GM12865 (cell line): ENCODE data around the gene SMC3.

Source experiments
- DNase-seq: peaks from one replicate; pipeline ENCODE4 v3.0.0; 2010; ENCODE audit warnings: low read depth
- H3K4me3 ChIP-seq: 2 replicates; pipeline ENCODE4 v1.5.1; 2011; ENCODE audit warnings: mild to moderate bottlenecking, low read depth, low read length, control low read depth
- TF ChIP-seq, protein P1 (sequence below): IDR thresholded peaks from 2 replicates; pipeline ENCODE4 v1.5.1; 2011; ENCODE audit warnings: low read length, control low read depth, low read depth, inconsistent platforms; ENCODE audit not compliant: insufficient read depth; ENCODE audit errors: missing control alignments

Gene SMC3

DNA sequence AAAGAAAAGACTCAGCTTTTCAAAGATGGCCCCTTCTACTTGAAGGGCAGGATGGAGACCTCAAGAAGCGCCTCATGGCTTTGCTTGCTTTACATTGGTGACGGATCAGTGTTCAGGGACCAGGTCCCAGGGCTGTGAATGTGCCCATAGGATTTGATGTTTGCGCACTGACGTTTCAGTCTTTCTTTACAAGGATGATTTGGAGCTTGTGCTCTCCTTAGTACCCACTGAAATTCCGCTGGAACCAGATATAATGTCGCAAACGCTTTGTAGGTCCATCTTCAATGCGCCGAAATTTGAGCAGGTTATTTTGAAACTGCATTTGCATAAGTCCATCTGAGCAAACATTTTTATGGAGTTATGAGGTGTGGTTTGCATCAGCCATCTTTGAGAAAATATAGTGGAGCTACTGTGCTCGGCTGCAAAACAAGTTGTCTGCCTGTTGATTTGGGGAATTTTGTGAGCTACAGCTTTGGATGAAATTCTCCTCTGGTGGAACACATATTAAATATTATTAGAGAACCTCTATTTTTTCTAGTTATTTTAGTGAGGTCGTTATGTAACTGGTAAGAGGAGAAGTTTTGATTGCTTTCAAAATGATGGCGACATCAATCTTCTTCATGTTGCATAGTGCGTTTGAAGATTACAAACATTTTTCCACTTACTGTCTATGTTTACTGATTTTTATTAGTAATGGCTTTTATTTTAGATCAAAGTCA is 79.1 kb downstream of the SMC3 start:
- H3K4me3 ChIP-seq: no peak overlapping the region
- no peak for DNase-seq
- TF ChIP-seq, protein P1, sequence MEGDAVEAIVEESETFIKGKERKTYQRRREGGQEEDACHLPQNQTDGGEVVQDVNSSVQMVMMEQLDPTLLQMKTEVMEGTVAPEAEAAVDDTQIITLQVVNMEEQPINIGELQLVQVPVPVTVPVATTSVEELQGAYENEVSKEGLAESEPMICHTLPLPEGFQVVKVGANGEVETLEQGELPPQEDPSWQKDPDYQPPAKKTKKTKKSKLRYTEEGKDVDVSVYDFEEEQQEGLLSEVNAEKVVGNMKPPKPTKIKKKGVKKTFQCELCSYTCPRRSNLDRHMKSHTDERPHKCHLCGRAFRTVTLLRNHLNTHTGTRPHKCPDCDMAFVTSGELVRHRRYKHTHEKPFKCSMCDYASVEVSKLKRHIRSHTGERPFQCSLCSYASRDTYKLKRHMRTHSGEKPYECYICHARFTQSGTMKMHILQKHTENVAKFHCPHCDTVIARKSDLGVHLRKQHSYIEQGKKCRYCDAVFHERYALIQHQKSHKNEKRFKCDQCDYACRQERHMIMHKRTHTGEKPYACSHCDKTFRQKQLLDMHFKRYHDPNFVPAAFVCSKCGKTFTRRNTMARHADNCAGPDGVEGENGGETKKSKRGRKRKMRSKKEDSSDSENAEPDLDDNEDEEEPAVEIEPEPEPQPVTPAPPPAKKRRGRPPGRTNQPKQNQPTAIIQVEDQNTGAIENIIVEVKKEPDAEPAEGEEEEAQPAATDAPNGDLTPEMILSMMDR: no peak

DNA sequence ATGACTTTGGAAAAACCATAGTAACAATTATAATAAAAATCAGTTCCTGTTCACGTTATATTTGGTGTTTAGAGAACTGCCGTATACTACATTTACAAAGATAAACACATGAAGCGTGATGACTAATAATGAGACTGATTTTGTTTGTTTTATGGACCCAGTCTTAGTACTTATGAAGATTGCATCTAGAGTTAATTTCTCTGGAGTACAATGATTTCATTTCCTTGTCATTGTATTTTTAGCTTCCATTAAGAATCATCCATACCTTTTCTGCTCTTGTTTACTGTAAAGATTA is 79.6 kb downstream of the SMC3 start:
- H3K4me3 ChIP-seq: no peak overlapping the region
- TF ChIP-seq, protein P1: no peak
- DNase-seq: no peak

DNA sequence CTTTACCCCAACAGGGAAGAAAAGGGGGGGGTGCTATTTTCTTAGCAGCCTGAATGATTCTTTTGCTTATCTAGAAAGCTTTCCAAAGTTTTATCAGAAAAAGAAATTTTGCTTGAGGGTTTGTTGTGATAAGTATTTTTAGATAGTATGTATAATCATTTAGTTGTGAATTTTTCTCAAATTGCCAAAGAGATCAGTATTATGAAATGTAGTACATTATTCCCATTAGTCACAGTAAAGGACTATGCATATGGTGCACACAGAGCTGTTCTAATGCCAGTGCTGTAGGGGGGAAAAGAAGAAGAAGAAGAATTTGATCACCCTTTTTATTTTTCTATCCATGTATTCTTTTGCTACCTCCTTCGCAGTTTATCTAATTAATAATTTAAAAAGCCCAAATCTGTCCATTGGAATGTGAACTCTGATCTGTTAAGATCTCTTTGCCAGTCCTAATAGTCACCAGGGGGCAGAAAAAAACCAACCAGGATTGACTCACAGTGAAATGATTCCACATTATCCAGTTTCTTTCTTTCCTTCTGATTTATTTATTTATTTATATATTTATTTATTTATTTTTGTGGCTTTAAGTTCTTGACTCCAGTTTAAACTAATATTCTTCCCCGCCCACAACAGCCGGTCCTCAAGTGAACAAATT is 81.3 kb downstream of the SMC3 start:
- TF ChIP-seq, protein P1: no peak
- no peak overlapping the region for H3K4me3 ChIP-seq
- DNase-seq: no peak

DNA sequence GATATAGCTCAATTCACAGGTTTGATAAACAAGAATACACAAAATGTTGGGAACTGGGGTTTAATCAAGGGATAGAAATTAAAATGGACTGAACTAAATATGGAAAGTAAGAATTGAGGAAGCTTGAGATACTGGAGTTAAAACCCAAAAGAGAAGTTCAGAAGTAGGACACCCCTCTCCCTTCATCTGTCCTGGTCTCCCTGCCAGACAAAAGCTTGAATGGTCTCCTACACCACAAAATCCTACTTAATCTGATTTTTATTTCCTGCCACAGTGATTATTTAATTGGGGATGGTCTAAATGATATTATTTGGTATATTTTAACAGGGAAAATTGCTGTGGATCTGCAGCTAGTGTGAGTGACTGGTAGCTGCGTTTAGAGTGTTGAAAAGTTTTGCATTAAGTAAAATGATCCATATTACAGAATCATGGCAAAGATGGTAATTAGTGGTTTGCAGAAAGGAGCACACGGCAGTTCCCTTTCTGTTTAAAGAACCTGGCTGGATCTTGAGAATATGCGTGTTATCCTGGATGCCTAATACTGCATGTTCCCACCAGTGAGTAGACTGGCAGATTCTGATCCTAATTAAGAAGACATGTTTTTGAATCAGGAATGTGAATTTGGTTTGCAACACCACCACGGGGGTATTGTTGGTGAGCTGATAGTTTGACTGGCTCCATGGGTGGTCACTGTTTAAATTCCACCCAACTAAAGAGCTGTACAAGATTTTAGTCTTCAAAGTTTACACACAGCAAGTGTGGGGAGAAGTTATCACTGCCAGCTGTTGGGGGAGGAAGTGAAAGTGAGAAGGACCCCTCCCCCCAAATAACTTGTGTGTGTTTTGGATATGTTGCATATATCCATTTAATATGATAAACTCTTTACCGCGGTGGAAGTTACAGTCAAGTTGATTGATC is 82.1 kb downstream of the SMC3 start:
- no peak for DNase-seq
- TF ChIP-seq, protein P1: no peak
- H3K4me3 ChIP-seq: no peak overlapping the region

DNA sequence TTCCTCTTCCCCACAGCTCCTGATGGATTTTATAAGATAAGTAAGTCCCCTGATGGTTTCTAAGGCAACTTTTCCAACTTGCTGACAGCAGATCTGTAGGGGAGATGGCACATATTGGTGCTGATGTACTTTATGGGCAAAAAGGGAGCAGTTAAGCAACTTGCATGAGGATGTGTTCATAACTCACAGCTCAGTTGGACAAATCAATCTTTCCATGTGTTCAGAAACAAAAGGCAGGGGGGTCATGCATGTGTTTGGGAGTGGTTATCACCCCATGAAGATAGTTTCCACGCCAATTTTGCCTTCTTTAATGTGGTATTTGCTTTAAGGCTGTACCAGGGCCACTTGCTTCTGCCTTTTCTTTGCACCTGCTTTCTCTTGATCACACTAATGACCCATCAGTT is 82.8 kb downstream of the SMC3 start:
- H3K4me3 ChIP-seq: no peak overlapping the region
- no peak for DNase-seq
- TF ChIP-seq, protein P1: no peak

DNA sequence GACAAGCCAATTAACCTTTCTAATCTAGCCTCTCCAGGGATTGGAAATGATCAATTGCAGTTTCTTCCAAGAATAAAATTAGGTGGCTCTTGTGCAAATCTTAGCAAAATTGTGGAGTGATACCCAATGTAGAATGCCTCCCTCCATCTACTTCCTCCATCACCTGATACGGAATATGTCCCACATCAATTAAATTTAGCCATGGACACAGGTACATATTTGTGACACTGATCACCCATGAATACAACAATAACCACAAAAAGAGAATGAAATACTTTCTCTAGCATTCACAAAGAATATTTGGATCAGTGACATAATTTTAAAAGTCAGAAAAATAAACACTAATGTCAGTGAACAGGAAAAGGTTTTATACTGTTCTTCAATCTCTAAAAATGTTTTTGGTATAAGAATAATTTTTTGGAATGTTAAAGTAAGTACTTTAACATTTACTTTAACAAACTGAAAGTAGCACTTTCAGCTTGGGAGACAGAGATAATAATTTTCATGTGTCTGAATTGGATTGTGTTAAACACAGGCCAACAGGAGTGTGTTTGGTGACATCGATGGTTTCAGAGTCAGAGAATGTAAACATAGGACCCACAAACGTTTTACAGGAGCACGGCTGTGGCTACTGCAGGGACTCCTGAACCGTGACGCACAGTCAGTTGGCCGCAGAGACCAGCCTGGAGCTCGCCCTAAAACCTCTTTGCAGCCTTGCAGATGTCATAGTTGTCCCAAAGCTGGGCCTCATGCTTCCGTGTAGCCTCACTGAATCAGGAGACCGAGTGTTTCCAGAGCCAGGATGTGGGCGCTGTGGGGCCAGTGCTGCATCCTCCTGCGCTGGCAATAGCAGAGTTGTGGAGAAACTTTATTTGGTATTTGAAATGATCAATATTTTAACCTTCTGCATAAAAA is 83.8 kb downstream of the SMC3 start:
- DNase-seq: peak; percentile 55
- H3K4me3 ChIP-seq: no peak overlapping the region
- TF ChIP-seq, protein P1: no peak
